GM12878 (cell line): ENCODE results near the gene TAS2R41. TPM values are rescaled to one million over a fixed set of nuclear protein-coding genes. Genes with fewer than 3 reads are reported as not detected.

Source experiments
- ATAC-seq: fragments of 200-7000 bp; cut with Tn5 transposase; 3 replicates; pipeline ENCODE4 v1.9.1; 2020; ENCODE audit warnings: mild to moderate bottlenecking, moderate library complexity
- BruUV-seq: library from RNA; stranded (reverse); fragments of 400-500 nt; replicated peaks from 2 replicates; lab custom pipeline; 2021; lab: Mats Ljungman, UMichigan
- CTCF ChIA-PET: fragments of 300-600 bp; sonication (Branson Sonifier 250); formaldehyde crosslinking; extraction: SDS; loops from one replicate; lab custom pipeline; 2021; ENCODE audit warnings: inconsistent platforms; lab: Yijun Ruan, JAX
- POLR2A ChIA-PET: fragments of 350-600 bp; formaldehyde crosslinking; extraction: SDS; loops from one replicate; lab custom pipeline; 2021; ENCODE audit warnings: inconsistent platforms; lab: Charles Lee
- RAD21 ChIA-PET: fragments of 300-600 bp; sonication (Branson Sonifier 250); formaldehyde crosslinking; loops from one replicate; lab custom pipeline; 2023; ENCODE audit warnings: antibody characterized with exemption; ENCODE audit not compliant: unreplicated experiment; lab: Charles Lee
- SMC1A ChIA-PET: fragments of 300-600 bp; sonication (Branson Sonifier 250); formaldehyde crosslinking; loops from one replicate; lab custom pipeline; 2023; ENCODE audit not compliant: unreplicated experiment, uncharacterized antibody; lab: Charles Lee
- DNase-seq: peaks from one replicate; pipeline ENCODE4 v3.0.0-alpha.2; 2011; ENCODE audit warnings: low read depth, low spot score
- FAIRE-seq: peaks from 3 replicates; lab custom pipeline; 2011; peaks lifted over from hg19 to GRCh38; lab: Jason Lieb, UNC
- H2AFZ ChIP-seq: 2 replicates; pipeline ENCODE4 v1.6.0; 2011; ENCODE audit warnings: low read depth, low read length, control low read depth; ENCODE audit not compliant: control insufficient read depth
- H3K27ac ChIP-seq: 2 replicates; pipeline ENCODE4 v1.5.1; 2011; ENCODE audit warnings: control low read depth; ENCODE audit not compliant: control insufficient read depth, insufficient read depth
- H3K27me3 ChIP-seq, 2 experiments: replicated peaks in 1 of 2; 2 replicates each; pipeline versions ENCODE4 v1.6.0 to v1.6.1; 2011; ENCODE audit warnings: low read length in 1 of 2; ENCODE audit not compliant: control insufficient read depth in 2 of 2, insufficient read depth in 2 of 2
- H3K36me3 ChIP-seq, 2 experiments: 2 replicates each; pipeline ENCODE4 v1.5.1; 2011; ENCODE audit warnings: low read length in 1 of 2; ENCODE audit not compliant: control insufficient read depth in 2 of 2, insufficient read depth in 2 of 2
- H3K4me1 ChIP-seq: 2 replicates; pipeline ENCODE4 v1.6.1; 2011; ENCODE audit warnings: mild to moderate bottlenecking, low read length, moderate library complexity, mixed read lengths; ENCODE audit not compliant: control insufficient read depth, insufficient read depth
- H3K4me2 ChIP-seq: 2 replicates; pipeline ENCODE4 v1.6.0; 2011; ENCODE audit warnings: control low read depth; ENCODE audit not compliant: control insufficient read depth, insufficient read depth
- H3K4me3 ChIP-seq: fragments of 200-600 bp; sonication (generic); 2 replicates; pipeline ENCODE4 v1.5.1; 2016
- H3K79me2 ChIP-seq: 2 replicates; pipeline ENCODE4 v1.6.0; 2011; ENCODE audit warnings: low read length; ENCODE audit not compliant: control insufficient read depth, insufficient read depth
- H3K9ac ChIP-seq: 2 replicates; pipeline ENCODE4 v1.8.0; 2011; ENCODE audit warnings: low read length, control low read depth, mixed read lengths; ENCODE audit not compliant: control insufficient read depth, insufficient read depth
- H3K9me3 ChIP-seq: replicated peaks from 3 replicates; pipeline ENCODE4 v1.5.1; 2011; ENCODE audit warnings: mild to moderate bottlenecking, low read length; ENCODE audit not compliant: control insufficient read depth, insufficient read depth
- H4K20me1 ChIP-seq: 2 replicates; pipeline ENCODE4 v1.6.0; 2011; ENCODE audit not compliant: control insufficient read depth, insufficient read depth
- CEBPZ ChIP-seq: fragments of 150-350 bp; IDR thresholded peaks from 2 replicates; pipeline ENCODE4 v1.6.1; 2016; ENCODE audit warnings: low read depth, low read length
- EGR1 ChIP-seq, 2 experiments: IDR thresholded peaks; 1 replicate in 1 of 2; 2 replicates in 1 of 2; pipeline ENCODE4 v1.6.1; 2011 to 2012; ENCODE audit warnings: low read depth in 2 of 2, low read length in 2 of 2, borderline replicate concordance in 1 of 2, mild to moderate bottlenecking in 1 of 2, moderate library complexity in 1 of 2
- ETV6 ChIP-seq, 2 experiments: fragments of 450-650 bp in 1 of 2; IDR thresholded peaks in 1 of 2; conservative IDR thresholded peaks in 1 of 2; 2 replicates each; pipeline ENCODE4 v1.6.1; 2014; ENCODE audit warnings: antibody characterized with exemption in 1 of 2, borderline replicate concordance in 1 of 2, low read depth in 1 of 2, mild to moderate bottlenecking in 1 of 2, moderate library complexity in 1 of 2
- KLF5 ChIP-seq: fragments of 450-650 bp; IDR thresholded peaks from 2 replicates; pipeline ENCODE4 v1.6.1; 2014; ENCODE audit warnings: mild to moderate bottlenecking; ENCODE audit not compliant: partially characterized antibody
- NR2C1 ChIP-seq: fragments of 450-650 bp; IDR thresholded peaks from 2 replicates; pipeline ENCODE4 v1.6.1; 2017; ENCODE audit warnings: antibody characterized with exemption, mild to moderate bottlenecking, moderate library complexity
- PAX8 ChIP-seq: fragments of 450-650 bp; IDR thresholded peaks from 2 replicates; pipeline ENCODE4 v1.6.1; 2017; ENCODE audit warnings: mild to moderate bottlenecking, moderate library complexity
- PBX3 ChIP-seq: IDR thresholded peaks from 2 replicates; pipeline ENCODE4 v1.6.1; 2011; ENCODE audit warnings: mild to moderate bottlenecking, low read depth, low read length, moderate library complexity; ENCODE audit not compliant: insufficient replicate concordance
- SRF ChIP-seq, 2 experiments: IDR thresholded peaks; 2 replicates each; pipeline ENCODE4 v1.6.1; 2011; ENCODE audit warnings: low read depth in 2 of 2, low read length in 2 of 2, mild to moderate bottlenecking in 1 of 2, moderate library complexity in 1 of 2
- SUPT20H ChIP-seq: IDR thresholded peaks from 2 replicates; pipeline ENCODE4 v1.6.1; 2011; ENCODE audit warnings: low read depth, mild to moderate bottlenecking, low read length, moderate library complexity, borderline replicate concordance; ENCODE audit not compliant: control insufficient read depth
- ZNF207 ChIP-seq: fragments of 450-650 bp; IDR thresholded peaks from 2 replicates; pipeline ENCODE4 v1.6.1; 2014; ENCODE audit warnings: antibody characterized with exemption, mild to moderate bottlenecking, borderline replicate concordance
- ZNF274 ChIP-seq: IDR thresholded peaks from one replicate; pipeline ENCODE4 v1.8.0; 2011; ENCODE audit not compliant: insufficient read length, insufficient read depth
- WGBS: methylation state at CpG from one replicate; pipeline ENCODE4 v1.1.6; 2016; ENCODE audit warnings: low lambda C conversion rate; ENCODE audit not compliant: insufficient replicate concordance, insufficient coverage; ENCODE audit errors: missing lambda C conversion rate; 5-methylcytosine and 5-hydroxymethylcytosine counted together
- in situ Hi-C: fragments of 300-500 bp; cut with MboI; formaldehyde crosslinking; loops from 9 replicates; pipeline ENCODE4 v1.14.3; 2018; ENCODE audit warnings: mixed read lengths
- intact Hi-C: fragments of 100-400 bp; cut with micrococcal nuclease; formaldehyde crosslinking; loops from one replicate; pipeline ENCODE4 v1.14.2; 2022; ENCODE audit not compliant: unreplicated experiment
- polyA plus RNA-seq, 11 experiments: library from polyadenylated mRNA; depleted of rRNA in 4 of 11; unstranded in 6 of 11; stranded (reverse) in 5 of 11; fragments of >200 nt; fragmentation: Nextera tagmentation in 4 of 11; fragmentation: Illumina TruSeq in 1 of 11; extraction: Ambion mirVana in 4 of 11; extraction: Trizol in 1 of 11; gene quantifications; 1 replicate in 1 of 11; 2 replicates in 10 of 11; pipeline versions ENCODE4 v1.2.1 to v1.2.3, GENCODE V29; 2011 to 2016; ENCODE audit warnings: inconsistent platforms in 2 of 11, missing spikeins in 2 of 11, low read depth in 1 of 11
- total RNA-seq, 4 experiments: library from RNA; depleted of rRNA in 3 of 4; stranded (reverse); fragments of >200 nt in 3 of 4; fragmentation: Illumina TruSeq in 1 of 4; extraction: Trizol in 1 of 4; gene quantifications; 2 replicates each; pipeline versions ENCODE4 v1.2.1 to v1.2.3, GENCODE V29; 2013 to 2021
- TF ChIP-seq, protein P1 (sequence below): IDR thresholded peaks from 2 replicates; pipeline ENCODE4 v1.6.1; 2012; ENCODE audit warnings: improper control_type of control experiment, low read depth, low read length; ENCODE audit not compliant: insufficient replicate concordance

The TAS2R41 gene
- total and polyA plus RNA-seq, 10 of the 15 experiments (the other 5 are each of a cell fraction or from before 2014, with no cell fraction given), result not detected

DNA sequence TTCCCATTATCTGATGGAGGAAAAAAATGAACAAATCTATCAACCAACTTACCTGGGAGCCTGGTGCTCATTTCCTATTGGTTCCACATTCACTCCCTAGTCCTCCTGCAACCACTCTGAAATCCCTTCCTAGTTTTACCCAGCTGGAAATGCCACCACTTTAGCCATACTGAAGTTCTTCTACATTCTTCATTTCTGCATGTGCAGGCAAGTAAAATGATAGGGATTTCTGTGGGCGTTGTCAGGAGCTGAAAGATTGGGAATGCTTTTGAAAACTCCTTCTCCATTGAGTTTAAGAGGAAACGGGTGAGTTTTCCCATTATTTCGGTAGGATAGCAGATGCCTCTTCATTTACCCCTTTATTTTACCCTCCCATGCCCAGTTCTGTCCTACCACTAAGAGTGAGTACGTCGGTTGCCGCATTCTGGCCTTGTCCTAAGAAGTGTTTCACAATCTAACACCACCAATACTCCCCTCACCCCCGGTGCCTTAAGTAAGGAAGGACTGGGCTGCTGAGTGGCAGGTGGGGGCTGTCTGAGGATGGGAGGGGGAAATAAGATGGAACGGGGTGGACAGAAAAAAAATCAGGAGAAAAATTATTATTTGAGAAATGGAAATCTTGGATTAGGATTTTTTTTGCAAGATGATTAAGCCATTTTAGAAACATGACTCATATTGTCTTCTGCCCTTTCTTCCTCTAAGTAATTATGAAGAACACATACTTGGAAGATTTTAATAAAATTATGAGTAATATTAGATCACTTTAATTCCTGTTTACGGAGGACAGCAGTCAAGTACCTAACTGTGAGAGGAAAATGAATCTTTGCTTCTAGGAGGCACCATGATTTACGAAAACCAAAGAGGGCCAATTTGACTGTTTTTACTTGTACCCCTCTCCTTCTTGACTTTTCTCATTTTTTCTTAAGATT, 47.6 kb upstream of the TAS2R41 start:
- H3K79me2 ChIP-seq, result no peaks in the 10 kb centered on the region
- H3K4me2 ChIP-seq, result no peak overlapping the region
- no peaks in the 10 kb centered on the region for H3K4me1 ChIP-seq
- RAD21 ChIA-PET, result no interaction called here
- H3K9ac ChIP-seq, result no peak overlapping the region
- no peaks in the 10 kb centered on the region for H4K20me1 ChIP-seq
- CTCF ChIA-PET, result no interaction called here
- no peaks in the 10 kb centered on the region; a peak in 1 of 4 replicates for H3K27me3 ChIP-seq
- no peak for ATAC-seq
- no peak overlapping the region for H3K27ac ChIP-seq
- DNase-seq, result no peak
- in situ Hi-C loops (no loop called here), intact Hi-C loops (no loop called here)
- SMC1A ChIA-PET, result no interaction called here
- H3K9me3 ChIP-seq, result no peaks in the 10 kb centered on the region
- no peak overlapping the region for H3K4me3 ChIP-seq
- BruUV-seq, result no TSS peak
- H2AFZ ChIP-seq, result no peak overlapping the region
- H3K36me3 ChIP-seq, result no peaks in the 10 kb centered on the region
- FAIRE-seq, result no peak
- POLR2A ChIA-PET, result no interaction called here
- 33% methylated on average over 10 of the region's 10 CpGs for WGBS
- no peak for TF ChIP-seq KLF5
- no peak for TF ChIP-seq CEBPZ
- no peak for TF ChIP-seq ETV6 (conservative IDR thresholded peaks at IDR 0.05 in 1 of 2, IDR thresholded peaks at IDR 0.05 in 1 of 2; ENCODE audit: borderline replicate concordance in 1 of 2, low read depth in 1 of 2)
- no peak for TF ChIP-seq ZNF274
- TF ChIP-seq SUPT20H, result no peak
- TF ChIP-seq NR2C1, result no peak
- no peak for TF ChIP-seq PAX8
- TF ChIP-seq, protein P1, sequence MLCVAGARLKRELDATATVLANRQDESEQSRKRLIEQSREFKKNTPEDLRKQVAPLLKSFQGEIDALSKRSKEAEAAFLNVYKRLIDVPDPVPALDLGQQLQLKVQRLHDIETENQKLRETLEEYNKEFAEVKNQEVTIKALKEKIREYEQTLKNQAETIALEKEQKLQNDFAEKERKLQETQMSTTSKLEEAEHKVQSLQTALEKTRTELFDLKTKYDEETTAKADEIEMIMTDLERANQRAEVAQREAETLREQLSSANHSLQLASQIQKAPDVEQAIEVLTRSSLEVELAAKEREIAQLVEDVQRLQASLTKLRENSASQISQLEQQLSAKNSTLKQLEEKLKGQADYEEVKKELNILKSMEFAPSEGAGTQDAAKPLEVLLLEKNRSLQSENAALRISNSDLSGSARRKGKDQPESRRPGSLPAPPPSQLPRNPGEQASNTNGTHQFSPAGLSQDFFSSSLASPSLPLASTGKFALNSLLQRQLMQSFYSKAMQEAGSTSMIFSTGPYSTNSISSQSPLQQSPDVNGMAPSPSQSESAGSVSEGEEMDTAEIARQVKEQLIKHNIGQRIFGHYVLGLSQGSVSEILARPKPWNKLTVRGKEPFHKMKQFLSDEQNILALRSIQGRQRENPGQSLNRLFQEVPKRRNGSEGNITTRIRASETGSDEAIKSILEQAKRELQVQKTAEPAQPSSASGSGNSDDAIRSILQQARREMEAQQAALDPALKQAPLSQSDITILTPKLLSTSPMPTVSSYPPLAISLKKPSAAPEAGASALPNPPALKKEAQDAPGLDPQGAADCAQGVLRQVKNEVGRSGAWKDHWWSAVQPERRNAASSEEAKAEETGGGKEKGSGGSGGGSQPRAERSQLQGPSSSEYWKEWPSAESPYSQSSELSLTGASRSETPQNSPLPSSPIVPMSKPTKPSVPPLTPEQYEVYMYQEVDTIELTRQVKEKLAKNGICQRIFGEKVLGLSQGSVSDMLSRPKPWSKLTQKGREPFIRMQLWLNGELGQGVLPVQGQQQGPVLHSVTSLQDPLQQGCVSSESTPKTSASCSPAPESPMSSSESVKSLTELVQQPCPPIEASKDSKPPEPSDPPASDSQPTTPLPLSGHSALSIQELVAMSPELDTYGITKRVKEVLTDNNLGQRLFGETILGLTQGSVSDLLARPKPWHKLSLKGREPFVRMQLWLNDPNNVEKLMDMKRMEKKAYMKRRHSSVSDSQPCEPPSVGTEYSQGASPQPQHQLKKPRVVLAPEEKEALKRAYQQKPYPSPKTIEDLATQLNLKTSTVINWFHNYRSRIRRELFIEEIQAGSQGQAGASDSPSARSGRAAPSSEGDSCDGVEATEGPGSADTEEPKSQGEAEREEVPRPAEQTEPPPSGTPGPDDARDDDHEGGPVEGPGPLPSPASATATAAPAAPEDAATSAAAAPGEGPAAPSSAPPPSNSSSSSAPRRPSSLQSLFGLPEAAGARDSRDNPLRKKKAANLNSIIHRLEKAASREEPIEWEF, result no peak
- no peak for TF ChIP-seq EGR1 (IDR thresholded peaks at IDR 0.05; ENCODE audit: borderline replicate concordance in 1 of 2, low read depth in 2 of 2, low read length in 2 of 2)
- TF ChIP-seq PBX3, result no peak
- TF ChIP-seq ZNF207, result no peak
- TF ChIP-seq SRF (IDR thresholded peaks at IDR 0.05; ENCODE audit: low read depth in 2 of 2, low read length in 2 of 2), result no peak
